ENCODE data around the gene ZNF831.
A peak's percentile ranks its signal among the peaks of the same experiment; 100 is the strongest.

The ZNF831 gene

GRCh38 chr20:59163631-59164530 lies at the start of gene ZNF831:
Gene ZNF831 (plus strand): TSS chr20:59163821. CDS start chr20:59191020, 27,199 bp downstream.
- TF ChIP-seq, protein P1, sequence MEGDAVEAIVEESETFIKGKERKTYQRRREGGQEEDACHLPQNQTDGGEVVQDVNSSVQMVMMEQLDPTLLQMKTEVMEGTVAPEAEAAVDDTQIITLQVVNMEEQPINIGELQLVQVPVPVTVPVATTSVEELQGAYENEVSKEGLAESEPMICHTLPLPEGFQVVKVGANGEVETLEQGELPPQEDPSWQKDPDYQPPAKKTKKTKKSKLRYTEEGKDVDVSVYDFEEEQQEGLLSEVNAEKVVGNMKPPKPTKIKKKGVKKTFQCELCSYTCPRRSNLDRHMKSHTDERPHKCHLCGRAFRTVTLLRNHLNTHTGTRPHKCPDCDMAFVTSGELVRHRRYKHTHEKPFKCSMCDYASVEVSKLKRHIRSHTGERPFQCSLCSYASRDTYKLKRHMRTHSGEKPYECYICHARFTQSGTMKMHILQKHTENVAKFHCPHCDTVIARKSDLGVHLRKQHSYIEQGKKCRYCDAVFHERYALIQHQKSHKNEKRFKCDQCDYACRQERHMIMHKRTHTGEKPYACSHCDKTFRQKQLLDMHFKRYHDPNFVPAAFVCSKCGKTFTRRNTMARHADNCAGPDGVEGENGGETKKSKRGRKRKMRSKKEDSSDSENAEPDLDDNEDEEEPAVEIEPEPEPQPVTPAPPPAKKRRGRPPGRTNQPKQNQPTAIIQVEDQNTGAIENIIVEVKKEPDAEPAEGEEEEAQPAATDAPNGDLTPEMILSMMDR (IDR thresholded peaks at IDR 0.05), result no peak
- H3K27ac ChIP-seq, result no peak within 1 kb of the TSS
- no peak for DNase-seq (ENCODE audit: low spot score)
- H3K4me3 ChIP-seq, result no peak within 1 kb of the TSS

DNA sequence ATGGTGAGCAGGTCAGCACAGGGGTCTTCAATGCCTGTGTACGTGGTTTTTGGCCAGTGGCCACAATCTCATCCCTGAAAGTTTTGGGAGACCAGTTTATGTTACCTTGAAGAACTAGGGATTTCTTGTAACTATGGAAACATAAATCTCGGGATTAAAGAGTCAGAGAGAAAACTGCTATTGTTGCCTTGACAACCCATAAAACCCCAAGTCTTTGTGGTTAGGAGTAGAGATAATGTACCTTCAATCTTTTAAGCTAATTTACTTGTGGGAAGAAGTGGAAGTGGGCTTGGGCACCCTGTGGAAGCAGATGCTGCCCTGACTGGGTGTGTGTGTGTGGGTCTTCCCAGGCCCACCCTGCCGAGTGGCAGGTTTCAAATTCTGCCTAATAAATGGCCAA lies 46.1 kb upstream of the ZNF831 start:
- no peak for DNase-seq (ENCODE audit: low spot score)
- H3K4me3 ChIP-seq, result no peak overlapping the region
- TF ChIP-seq, protein P1 (IDR thresholded peaks at IDR 0.05), result no peak
- H3K27ac ChIP-seq, result no peak overlapping the region

DNA sequence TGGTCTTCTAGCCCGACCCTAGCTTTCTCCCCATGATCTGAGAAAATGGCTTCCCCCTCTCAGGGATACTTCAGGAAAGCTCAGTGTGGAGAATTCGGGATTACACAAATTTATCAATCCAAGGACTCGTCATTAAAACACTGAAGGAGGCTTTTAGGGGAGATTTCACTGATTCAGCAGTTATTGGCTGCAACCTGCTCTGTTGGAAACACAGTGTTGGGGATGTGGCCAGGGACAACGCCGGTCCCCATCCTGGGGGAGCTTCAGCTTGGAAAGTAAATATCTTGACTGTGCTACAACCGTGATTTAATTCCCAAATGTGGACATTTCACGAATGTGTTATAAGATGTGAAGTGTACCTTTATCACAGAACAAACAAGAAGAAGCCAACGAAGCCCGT lies 44.8 kb upstream of the ZNF831 start:
- DNase-seq (ENCODE audit: low spot score), result no peak
- Histone ChIP-seq H3K4me3 (no peak overlapping the region), H3K27ac (no peak overlapping the region)
- TF ChIP-seq, protein P1 (IDR thresholded peaks at IDR 0.05), result no peak

- no peak for DNase-seq (ENCODE audit: low spot score)
- Histone ChIP-seq H3K4me3 (no peak overlapping the region), H3K27ac (no peak overlapping the region)
- TF ChIP-seq, protein P1 (IDR thresholded peaks at IDR 0.05), result no peak
Observed at GRCh38 chr20:59120491-59120890, 43.1 kb upstream of the ZNF831 start.

- Histone ChIP-seq H3K27ac (no peak overlapping the region), H3K4me3 (no peak overlapping the region)
- no peak for DNase-seq (ENCODE audit: low spot score)
- TF ChIP-seq, protein P1 (IDR thresholded peaks at IDR 0.05), result no peak
Observed at GRCh38 chr20:59120919-59121318, 42.7 kb upstream of the ZNF831 start.

GRCh38 chr20:59121714-59122565 lies 41.7 kb upstream of the ZNF831 start:
- TF ChIP-seq, protein P1 (IDR thresholded peaks at IDR 0.05), result no peak
- Histone ChIP-seq H3K27ac (no peak overlapping the region), H3K4me3 (no peak overlapping the region)
- DNase-seq (ENCODE audit: low spot score), result peak; percentile 26
